Activated CD4-positive, CD25-positive, alpha-beta regulatory T cell treated with anti-CD3 and anti-CD28 coated beads, Interleukin-2, amount 50 U/mL, for 16 hours (primary cell): ENCODE data around the gene DBR1.

Source experiments
- DNase-seq: peaks from one replicate; pipeline ENCODE4 v3.0.0-alpha.2; 2020; ENCODE audit warnings: low read depth, low spot score

DBR1 gene

GRCh38 chr3:138124706-138125355 is 49.9 kb downstream of the DBR1 start:
- DNase-seq, result no peak

- DNase-seq, result no peak
These were observed 50.5 kb downstream of the DBR1 start for GRCh38 chr3:138124188-138124587.

GRCh38 chr3:138119423-138119766 is 55.3 kb downstream of the DBR1 start:
- DNase-seq, result no peak

GRCh38 chr3:138118612-138119422 is 55.9 kb downstream of the DBR1 start:
- no peak for DNase-seq

- DNase-seq, result no peak
These were observed 59.4 kb downstream of the DBR1 start, which contains the start of gene DZIP1L for GRCh38 chr3:138114988-138115971. TSS of gene DZIP1L (minus strand) at chr3:138115608. CDS start at chr3:138103971, 11,637 bp downstream.

- DNase-seq, result no peak
These were observed 60.2 kb downstream of the DBR1 start for GRCh38 chr3:138114431-138114918.

- no peak for DNase-seq
These were observed 61.4 kb downstream of the DBR1 start for GRCh38 chr3:138113326-138113725.

GRCh38 chr3:138112362-138112761 is 62.4 kb downstream of the DBR1 start:
- no peak for DNase-seq
